K562 (cell line): ENCODE results near the gene COL28A1. TPM values are rescaled to one million over a fixed set of nuclear protein-coding genes. Genes with fewer than 3 reads are reported as not detected.

Source experiments
- ATAC-seq: fragments of 200-7000 bp; cut with Tn5 transposase; 3 replicates; pipeline ENCODE4 v1.9.1; 2020; ENCODE audit warnings: moderate library complexity
- BruUV-seq: library from RNA; stranded (reverse); fragments of 400-500 nt; replicated peaks from 2 replicates; lab custom pipeline; 2021; lab: Mats Ljungman, UMichigan
- CTCF ChIA-PET: fragments of 300-600 bp; formaldehyde crosslinking; extraction: SDS; loops from one replicate; lab custom pipeline; 2021; ENCODE audit warnings: low intra/inter-chr PET ratio; lab: Yijun Ruan, JAX
- POLR2A ChIA-PET: fragments of 300-600, 350-650 bp; sonication (Branson Sonifier 250); formaldehyde crosslinking; extraction: SDS; loops from one replicate; lab custom pipeline; 2021; ENCODE audit warnings: antibody characterized with exemption, inconsistent platforms; lab: Yijun Ruan, JAX
- DNase-seq, 4 experiments: peaks; one replicate each; pipeline versions ENCODE4 v3.0.0 to v3.0.0-alpha.2; 2011 to 2018; ENCODE audit warnings: low spot score in 3 of 4, mixed read lengths in 3 of 4; ENCODE audit errors: extremely low read depth in 1 of 4
- FAIRE-seq: peaks from 2 replicates; lab custom pipeline; 2011; peaks lifted over from hg19 to GRCh38; lab: Jason Lieb, UNC
- H2AFZ ChIP-seq: 2 replicates; pipeline ENCODE4 v1.6.0; 2011; ENCODE audit warnings: low read depth, low read length, control low read depth, inconsistent platforms
- H3K27ac ChIP-seq: fragments of 200-600 bp; 3 replicates; pipeline ENCODE4 v1.8.0; 2011; ENCODE audit warnings: low read depth, mild to moderate bottlenecking, control low read depth, inconsistent platforms, low read length, moderate library complexity, mixed read lengths; ENCODE audit errors: extremely low read depth
- H3K27me3 ChIP-seq, 2 experiments: fragments of 300-600 bp in 1 of 2; 2 replicates in 1 of 2; 3 replicates in 1 of 2; pipeline versions ENCODE4 v1.6.0 to v1.8.0; 2011; ENCODE audit warnings: inconsistent platforms in 2 of 2, low read length in 2 of 2, mild to moderate bottlenecking in 1 of 2, mixed read lengths in 1 of 2, moderate library complexity in 1 of 2; ENCODE audit not compliant: control insufficient read depth in 2 of 2, insufficient read depth in 2 of 2
- H3K36me3 ChIP-seq: fragments of 300-600 bp; 3 replicates; pipeline ENCODE4 v1.8.0; 2011; ENCODE audit warnings: mild to moderate bottlenecking, low read length, inconsistent platforms; ENCODE audit not compliant: control insufficient read depth, insufficient read depth
- H3K4me1 ChIP-seq, 2 experiments: fragments of 200-600 bp in 1 of 2; replicated peaks in 1 of 2; 2 replicates in 1 of 2; 3 replicates in 1 of 2; pipeline versions ENCODE4 v1.5.1 to v1.8.0; 2011; ENCODE audit warnings: inconsistent platforms in 2 of 2, low read length in 2 of 2, mild to moderate bottlenecking in 1 of 2, mixed read lengths in 1 of 2, moderate library complexity in 1 of 2; ENCODE audit not compliant: control insufficient read depth in 2 of 2, insufficient read depth in 2 of 2
- H3K4me2 ChIP-seq: 2 replicates; pipeline ENCODE4 v1.6.1; 2011; ENCODE audit warnings: low read length, control low read depth, inconsistent platforms, mixed read lengths; ENCODE audit not compliant: insufficient read depth
- H3K4me3 ChIP-seq: fragments of 200-600 bp; sonication (generic), shearing (Covaris generic); 2 replicates; pipeline ENCODE4 v1.5.1; 2016; ENCODE audit warnings: control low read depth, inconsistent platforms
- H3K79me2 ChIP-seq: fragments of 200-600 bp; 3 replicates; pipeline ENCODE4 v1.8.0; 2011; ENCODE audit warnings: low read length, inconsistent platforms; ENCODE audit not compliant: control insufficient read depth, insufficient read depth
- H3K9ac ChIP-seq, 2 experiments: 2 replicates each; pipeline versions ENCODE4 v1.6.0 to v1.6.1; 2011; ENCODE audit warnings: low read depth in 2 of 2, low read length in 2 of 2, control low read depth in 1 of 2, inconsistent platforms in 1 of 2, mild to moderate bottlenecking in 1 of 2, mixed read lengths in 1 of 2; ENCODE audit not compliant: insufficient read depth in 1 of 2
- H3K9me1 ChIP-seq: one replicate; pipeline ENCODE4 v1.6.0; 2011; ENCODE audit warnings: inconsistent platforms, mild to moderate bottlenecking, low read length, moderate library complexity; ENCODE audit not compliant: control insufficient read depth, insufficient read depth
- H3K9me3 ChIP-seq: replicated peaks from 2 replicates; pipeline ENCODE4 v1.5.1; 2011; ENCODE audit warnings: low read depth, low read length, inconsistent platforms; ENCODE audit not compliant: control insufficient read depth, insufficient read depth
- H4K20me1 ChIP-seq: replicated peaks from 2 replicates; pipeline ENCODE4 v1.6.1; 2011; ENCODE audit warnings: low read length, inconsistent platforms, mixed read lengths; ENCODE audit not compliant: control insufficient read depth, insufficient read depth
- C11orf30 ChIP-seq: fragments of 450-650 bp; IDR thresholded peaks from 2 replicates; pipeline ENCODE4 v1.6.1; 2016; ENCODE audit warnings: low read depth, mild to moderate bottlenecking
- MED1 ChIP-seq: sonication (generic); formaldehyde crosslinking; IDR thresholded peaks from 2 replicates; pipeline ENCODE4 v1.8.1; 2023; ENCODE audit warnings: missing genetic modification reagents, borderline replicate concordance
- PTBP1 ChIP-seq: fragments of 200-400 bp; formaldehyde crosslinking; IDR thresholded peaks from 2 replicates; pipeline ENCODE4 v1.6.1; 2017; ENCODE audit warnings: low read depth, low read length
- SIN3B ChIP-seq: fragments of 450-650 bp; IDR thresholded peaks from 2 replicates; pipeline ENCODE4 v1.6.1; 2017; ENCODE audit warnings: low read depth, mild to moderate bottlenecking, moderate library complexity
- TBP ChIP-seq: optimal IDR thresholded peaks from 2 replicates; pipeline ENCODE3; 2011; ENCODE audit warnings: low read depth, low read length, improper control_type of control experiment
- USF1 ChIP-seq: sonication (generic); formaldehyde crosslinking; IDR thresholded peaks from 2 replicates; pipeline ENCODE4 v1.9.0; 2022; ENCODE audit warnings: mild to moderate bottlenecking, missing genetic modification reagents
- ZBTB7A ChIP-seq: IDR thresholded peaks from 2 replicates; pipeline ENCODE4 v1.6.1; 2011; ENCODE audit warnings: low read depth, mild to moderate bottlenecking, low read length, moderate library complexity, borderline replicate concordance; ENCODE audit not compliant: control insufficient read depth
- ZEB2 ChIP-seq: fragments of 450-650 bp; IDR thresholded peaks from 2 replicates; pipeline ENCODE4 v1.6.1; 2016
- ZNF140 ChIP-seq: fragments of 250-450 bp; sonication (Bioruptor Pico); IDR thresholded peaks from 2 replicates; pipeline ENCODE4 v1.8.0; 2021; ENCODE audit warnings: moderate library complexity, mild to moderate bottlenecking, inconsistent platforms
- ZNF3 ChIP-seq: fragments of 250-450 bp; sonication (Bioruptor Pico); IDR thresholded peaks from 2 replicates; pipeline ENCODE4 v1.5.0; 2021; ENCODE audit warnings: mild to moderate bottlenecking, moderate library complexity
- ZNF518B ChIP-seq: fragments of 250-450 bp; sonication (Bioruptor Pico); IDR thresholded peaks from 2 replicates; pipeline ENCODE4 v1.5.0; 2021; ENCODE audit warnings: mild to moderate bottlenecking, moderate library complexity
- WGBS: fragments of 100-300 bp; shearing (Covaris generic); methylation state at CpG from one replicate; pipeline ENCODE4 v1.1.6; 2016; ENCODE audit warnings: low coverage, mixed read lengths; ENCODE audit not compliant: insufficient coverage; ENCODE audit errors: missing lambda C conversion rate; 5-methylcytosine and 5-hydroxymethylcytosine counted together
- in situ Hi-C: fragments of 300-500 bp; cut with MboI; formaldehyde crosslinking; loops from 4 replicates; pipeline ENCODE4 v1.15.0; 2018; ENCODE audit warnings: inconsistent platforms, mixed read lengths
- intact Hi-C: fragments of 100-400 bp; cut with micrococcal nuclease; formaldehyde crosslinking; loops from 2 replicates; pipeline ENCODE4 v1.14.2; 2022
- polyA plus RNA-seq, 8 experiments: library from polyadenylated mRNA; depleted of rRNA in 4 of 8; stranded (reverse) in 5 of 8; unstranded in 3 of 8; fragments of >200 nt; fragmentation: Nextera tagmentation in 2 of 8; fragmentation: Illumina TruSeq in 1 of 8; extraction: Ambion mirVana in 2 of 8; extraction: Trizol in 1 of 8; gene quantifications; 2 replicates each; pipeline versions ENCODE4 v1.2.1 to v1.2.3, GENCODE V29; 2011 to 2014; ENCODE audit warnings: inconsistent platforms in 1 of 8, missing spikeins in 1 of 8
- total RNA-seq, 7 experiments: library from RNA; depleted of rRNA in 6 of 7; stranded (reverse); fragments of >200 nt in 6 of 7; fragmentation: Illumina TruSeq in 2 of 7; extraction: Trizol in 2 of 7; gene quantifications; 2 replicates each; pipeline versions ENCODE4 v1.2.1 to v1.2.3, GENCODE V29; 2011 to 2021; ENCODE audit warnings: low replicate concordance in 1 of 7
- TF ChIP-seq, protein P1 (sequence below): sonication (generic); formaldehyde crosslinking; IDR thresholded peaks from 2 replicates; pipeline ENCODE4 v1.8.0; 2022; ENCODE audit warnings: mild to moderate bottlenecking, missing genetic modification reagents
- TF ChIP-seq, protein P2 (sequence below): fragments of 450-650 bp; IDR thresholded peaks from 2 replicates; pipeline ENCODE4 v1.6.1; 2018; ENCODE audit not compliant: partially characterized antibody

The COL28A1 gene
- total and polyA plus RNA-seq, 9 of the 15 experiments (the other 6 are each of a cell fraction or from before 2014, with no cell fraction given) = 0.03 to 0.13 (median 0.05) TPM; not detected in 3

- Histone ChIP-seq H3K4me2 (no peak overlapping the region), H4K20me1 (no peaks in the 10 kb centered on the region), H3K27me3 (peaks cover 13 to 19% of the 10 kb centered on the region in 2 experiments; a peak in 4 of 5 replicates), H3K9me1 (no peaks in the 10 kb centered on the region), H3K79me2 (no peaks in the 10 kb centered on the region), H2AFZ (no peak overlapping the region), H3K27ac (no peak overlapping the region), H3K4me1 (peaks cover 0 to 5% of the 10 kb centered on the region in 2 experiments; a peak in 2 of 5 replicates), H3K36me3 (no peaks in the 10 kb centered on the region), H3K9ac (no peak overlapping the region), H3K9me3 (no peaks in the 10 kb centered on the region), H3K4me3 (no peak overlapping the region)
- BruUV-seq = no TSS peak
- DNase-seq = no peak
- ChIA-PET POLR2A (no interaction called here), CTCF (no interaction called here)
- no peak for ATAC-seq
- intact Hi-C loops = loop anchor here (5.0 kb wide), 1 partner anchor 333 kb away; no protein-coding TSS in a partner anchor
- in situ Hi-C loops = loop anchor here (5.0 to 10.0 kb wide), 2 partner anchors 788 to 866 kb away; no protein-coding TSS in a partner anchor
- TF ChIP-seq, protein P1, sequence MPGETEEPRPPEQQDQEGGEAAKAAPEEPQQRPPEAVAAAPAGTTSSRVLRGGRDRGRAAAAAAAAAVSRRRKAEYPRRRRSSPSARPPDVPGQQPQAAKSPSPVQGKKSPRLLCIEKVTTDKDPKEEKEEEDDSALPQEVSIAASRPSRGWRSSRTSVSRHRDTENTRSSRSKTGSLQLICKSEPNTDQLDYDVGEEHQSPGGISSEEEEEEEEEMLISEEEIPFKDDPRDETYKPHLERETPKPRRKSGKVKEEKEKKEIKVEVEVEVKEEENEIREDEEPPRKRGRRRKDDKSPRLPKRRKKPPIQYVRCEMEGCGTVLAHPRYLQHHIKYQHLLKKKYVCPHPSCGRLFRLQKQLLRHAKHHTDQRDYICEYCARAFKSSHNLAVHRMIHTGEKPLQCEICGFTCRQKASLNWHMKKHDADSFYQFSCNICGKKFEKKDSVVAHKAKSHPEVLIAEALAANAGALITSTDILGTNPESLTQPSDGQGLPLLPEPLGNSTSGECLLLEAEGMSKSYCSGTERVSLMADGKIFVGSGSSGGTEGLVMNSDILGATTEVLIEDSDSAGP = no peak
- TF ChIP-seq ZNF140 (CRISPR knock-in tag) (no peak), TBP (no peak), ZNF518B (CRISPR knock-in tag) (no peak), SIN3B (no peak), MED1 (no peak), USF1 (CRISPR knock-in tag) (no peak), C11orf30 (no peak), ZBTB7A (no peak), ZNF3 (CRISPR knock-in tag) (no peak), PTBP1 (no peak), ZEB2 (no peak)
- TF ChIP-seq, protein P2, sequence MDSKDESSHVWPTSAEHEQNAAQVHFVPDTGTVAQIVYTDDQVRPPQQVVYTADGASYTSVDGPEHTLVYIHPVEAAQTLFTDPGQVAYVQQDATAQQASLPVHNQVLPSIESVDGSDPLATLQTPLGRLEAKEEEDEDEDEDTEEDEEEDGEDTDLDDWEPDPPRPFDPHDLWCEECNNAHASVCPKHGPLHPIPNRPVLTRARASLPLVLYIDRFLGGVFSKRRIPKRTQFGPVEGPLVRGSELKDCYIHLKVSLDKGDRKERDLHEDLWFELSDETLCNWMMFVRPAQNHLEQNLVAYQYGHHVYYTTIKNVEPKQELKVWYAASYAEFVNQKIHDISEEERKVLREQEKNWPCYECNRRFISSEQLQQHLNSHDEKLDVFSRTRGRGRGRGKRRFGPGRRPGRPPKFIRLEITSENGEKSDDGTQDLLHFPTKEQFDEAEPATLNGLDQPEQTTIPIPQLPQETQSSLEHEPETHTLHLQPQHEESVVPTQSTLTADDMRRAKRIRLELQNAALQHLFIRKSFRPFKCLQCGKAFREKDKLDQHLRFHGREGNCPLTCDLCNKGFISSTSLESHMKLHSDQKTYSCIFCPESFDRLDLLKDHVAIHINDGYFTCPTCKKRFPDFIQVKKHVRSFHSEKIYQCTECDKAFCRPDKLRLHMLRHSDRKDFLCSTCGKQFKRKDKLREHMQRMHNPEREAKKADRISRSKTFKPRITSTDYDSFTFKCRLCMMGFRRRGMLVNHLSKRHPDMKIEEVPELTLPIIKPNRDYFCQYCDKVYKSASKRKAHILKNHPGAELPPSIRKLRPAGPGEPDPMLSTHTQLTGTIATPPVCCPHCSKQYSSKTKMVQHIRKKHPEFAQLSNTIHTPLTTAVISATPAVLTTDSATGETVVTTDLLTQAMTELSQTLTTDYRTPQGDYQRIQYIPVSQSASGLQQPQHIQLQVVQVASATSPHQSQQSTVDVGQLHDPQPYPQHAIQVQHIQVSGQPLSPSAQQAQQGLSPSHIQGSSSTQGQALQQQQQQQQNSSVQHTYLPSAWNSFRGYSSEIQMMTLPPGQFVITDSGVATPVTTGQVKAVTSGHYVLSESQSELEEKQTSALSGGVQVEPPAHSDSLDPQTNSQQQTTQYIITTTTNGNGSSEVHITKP = no peak
- FAIRE-seq = no peak
- 1% methylated on average over 4 of the region's 4 CpGs for WGBS
These were observed 106.9 kb downstream of the COL28A1 start for GRCh38 chr7:7428806-7429205.
